Dedifferentiated amniotic fluid mesenchymal stem cell (primary cell): Measurements from ENCODE around the gene C10orf105.

Experiments
- DNase-seq: peaks from one replicate; pipeline ENCODE4 v3.0.0-alpha.2; 2016; ENCODE audit errors: extremely low spot score

Gene C10orf105

GRCh38 chr10:71716426-71716825 lies 3.2 kb downstream of the C10orf105 start:
- no peak for DNase-seq

GRCh38 chr10:71715860-71716259 lies 3.7 kb downstream of the C10orf105 start:
- no peak for DNase-seq

GRCh38 chr10:71715026-71715425 lies 4.6 kb downstream of the C10orf105 start:
- no peak for DNase-seq

GRCh38 chr10:71714592-71714991 lies 5.0 kb downstream of the C10orf105 start:
- DNase-seq, result no peak

- DNase-seq, result no peak
These were observed 5.6 kb downstream of the C10orf105 start for GRCh38 chr10:71714031-71714410.

GRCh38 chr10:71713135-71714030 lies 6.2 kb downstream of the C10orf105 start:
- peak; percentile 70 for DNase-seq

GRCh38 chr10:71712572-71713134 lies 6.9 kb downstream of the C10orf105 start:
- DNase-seq, result no peak

- DNase-seq, result no peak
These were observed 7.4 kb downstream of the C10orf105 start for GRCh38 chr10:71712170-71712569.

GRCh38 chr10:71711052-71711623 lies 8.4 kb downstream of the C10orf105 start:
- DNase-seq, result no peak

- DNase-seq, result no peak
These were observed 9.1 kb downstream of the C10orf105 start for GRCh38 chr10:71710519-71710918.

- DNase-seq, result no peak
These were observed 10.4 kb downstream of the C10orf105 start for GRCh38 chr10:71708897-71709882.

- DNase-seq, result peak; percentile 19
These were observed 11.3 kb downstream of the C10orf105 start for GRCh38 chr10:71708301-71708703.

GRCh38 chr10:71707240-71707789 lies 12.3 kb downstream of the C10orf105 start:
- no peak for DNase-seq

- no peak for DNase-seq
These were observed 13.1 kb downstream of the C10orf105 start for GRCh38 chr10:71706216-71707121.

GRCh38 chr10:71705582-71705981 lies 14.0 kb downstream of the C10orf105 start:
- no peak for DNase-seq

GRCh38 chr10:71704816-71705215 lies 14.8 kb downstream of the C10orf105 start:
- DNase-seq, result no peak

- no peak for DNase-seq
These were observed 16.0 kb downstream of the C10orf105 start for GRCh38 chr10:71703577-71703976.

- no peak for DNase-seq
These were observed 18.0 kb downstream of the C10orf105 start for GRCh38 chr10:71701496-71702132.

- no peak for DNase-seq
These were observed 18.7 kb downstream of the C10orf105 start for GRCh38 chr10:71700731-71701368.
